Keratinocyte (primary cell): ENCODE measurements around the gene PEPD. TPM values are rescaled to one million over a fixed set of nuclear protein-coding genes. Genes with fewer than 3 reads are reported as not detected.

Experiments
- DNase-seq: peaks from one replicate; pipeline ENCODE4 v3.0.0-alpha.2; 2011; ENCODE audit warnings: low read depth, missing footprints, low spot score
- FAIRE-seq: peaks from 2 replicates; lab custom pipeline; 2011; peaks lifted over from hg19 to GRCh38; lab: Jason Lieb, UNC
- H2AFZ ChIP-seq: 2 replicates; pipeline ENCODE4 v1.6.0; 2012; ENCODE audit warnings: low read length, control low read depth, inconsistent platforms; ENCODE audit not compliant: control insufficient read depth
- H3K27ac ChIP-seq: 2 replicates; pipeline ENCODE4 v1.5.1; 2011; ENCODE audit warnings: low read length; ENCODE audit not compliant: control insufficient read depth, insufficient read depth
- H3K27me3 ChIP-seq: 3 replicates; pipeline ENCODE4 v1.6.0; 2011; ENCODE audit warnings: low read length; ENCODE audit not compliant: control insufficient read depth, insufficient read depth; ENCODE audit errors: extremely low read depth
- H3K36me3 ChIP-seq, 2 experiments: 2 replicates in 1 of 2; 3 replicates in 1 of 2; pipeline ENCODE4 v1.5.1; 2011; ENCODE audit warnings: low read length in 2 of 2, mild to moderate bottlenecking in 1 of 2; ENCODE audit not compliant: control insufficient read depth in 2 of 2, insufficient read depth in 2 of 2; ENCODE audit errors: extremely low read depth in 1 of 2
- H3K4me1 ChIP-seq: 3 replicates; pipeline ENCODE4 v1.5.1; 2011; ENCODE audit warnings: low read length; ENCODE audit not compliant: control insufficient read depth, insufficient read depth; ENCODE audit errors: extremely low read depth
- H3K4me2 ChIP-seq: 3 replicates; pipeline ENCODE4 v1.6.0; 2011; ENCODE audit warnings: low read depth, low read length; ENCODE audit not compliant: control insufficient read depth, insufficient read depth; ENCODE audit errors: extremely low read depth
- H3K4me3 ChIP-seq, 3 experiments: fragments of 200-600 bp in 1 of 3; sonication (generic) in 1 of 3; 2 replicates in 2 of 3; 3 replicates in 1 of 3; pipeline ENCODE4 v1.5.1; 2011 to 2016; ENCODE audit warnings: low read length in 3 of 3, mild to moderate bottlenecking in 3 of 3, control low read depth in 2 of 3, inconsistent platforms in 1 of 3, low read depth in 1 of 3, mixed read lengths in 1 of 3, mixed run types in 1 of 3, moderate library complexity in 1 of 3; ENCODE audit not compliant: control insufficient read depth in 2 of 3, insufficient read depth in 2 of 3; ENCODE audit errors: extremely low read depth in 1 of 3
- H3K79me2 ChIP-seq: 2 replicates; pipeline ENCODE4 v1.6.0; 2012; ENCODE audit warnings: low read length; ENCODE audit not compliant: control insufficient read depth, insufficient read depth
- H3K9ac ChIP-seq: 3 replicates; pipeline ENCODE4 v1.6.0; 2011; ENCODE audit warnings: low read length; ENCODE audit not compliant: control insufficient read depth, insufficient read depth; ENCODE audit errors: extremely low read depth
- H3K9me1 ChIP-seq: 3 replicates; pipeline ENCODE4 v1.6.0; 2011; ENCODE audit warnings: low read length; ENCODE audit not compliant: control insufficient read depth, insufficient read depth; ENCODE audit errors: extremely low read depth
- H3K9me3 ChIP-seq: 2 replicates; pipeline ENCODE4 v1.5.1; 2012; ENCODE audit warnings: low read depth, low read length; ENCODE audit not compliant: control insufficient read depth
- H4K20me1 ChIP-seq: 3 replicates; pipeline ENCODE4 v1.6.0; 2011; ENCODE audit warnings: low read length; ENCODE audit not compliant: control insufficient read depth, insufficient read depth; ENCODE audit errors: extremely low read depth
- CTCF ChIP-seq, 3 experiments: IDR thresholded peaks in 1 of 3; conservative IDR thresholded peaks in 1 of 3; optimal IDR thresholded peaks in 1 of 3; 2 replicates in 2 of 3; 3 replicates in 1 of 3; pipeline versions ENCODE3 to v1.5.1; 2011; ENCODE audit warnings: low read length in 3 of 3, mild to moderate bottlenecking in 3 of 3, moderate library complexity in 2 of 3, control low read depth in 1 of 3, inconsistent platforms in 1 of 3; ENCODE audit not compliant: insufficient read depth in 2 of 3; ENCODE audit errors: extremely low read depth in 1 of 3
- EZH2 ChIP-seq: IDR thresholded peaks from one replicate; pipeline ENCODE4 v1.6.1; 2012; ENCODE audit warnings: inconsistent platforms, mild to moderate bottlenecking, low read length, moderate library complexity
- dilution Hi-C: fragments of 300-500 bp; cut with MboI; formaldehyde crosslinking; loops from one replicate; pipeline ENCODE4 v1.7.0; 2020; ENCODE audit warnings: low sequenced_read_pairs; ENCODE audit not compliant: extremely low pct_ligation_motif_present
- polyA plus RNA-seq, 5 experiments: library from polyadenylated mRNA; depleted of rRNA in 3 of 5; stranded (reverse) in 3 of 5; stranded (forward) in 1 of 5; unstranded in 1 of 5; fragments of >200 nt; gene quantifications; 1 replicate in 1 of 5; 2 replicates in 3 of 5; 3 replicates in 1 of 5; pipeline versions ENCODE4 v1.2.1 to v1.2.3, GENCODE V29; 2011 to 2012; ENCODE audit warnings: missing spikeins in 2 of 5, low read depth in 1 of 5, low replicate concordance in 1 of 5

PEPD gene
- polyA plus RNA-seq, 1 donor (not counting 4 experiments of a cell fraction or from before 2014, with no cell fraction given): 36.9 TPM

- no peaks in the 10 kb centered on the region for H3K9me1 ChIP-seq
Measured at GRCh38 chr19:33365691-33366090, 155.9 kb downstream of the PEPD start.

DNA sequence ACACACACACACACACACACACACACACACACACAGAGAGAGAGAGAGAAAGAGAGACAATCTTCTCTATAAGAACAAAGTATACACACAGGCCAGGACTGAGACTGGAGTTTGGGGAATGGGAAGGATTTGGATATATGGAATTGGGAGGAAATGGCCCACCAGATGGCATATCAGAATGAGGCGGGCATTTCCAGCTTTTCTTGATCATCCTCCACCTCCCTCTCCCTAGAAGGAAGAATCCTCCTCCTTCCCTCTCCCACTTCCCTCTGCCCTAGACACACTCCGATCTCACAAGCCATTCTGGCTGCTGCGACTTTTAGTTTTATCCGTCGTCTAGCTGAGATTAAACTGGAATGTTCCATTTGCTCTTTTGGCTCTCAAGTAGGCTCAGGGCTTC, 158.1 kb downstream of the PEPD start:
- H3K4me2 ChIP-seq: no peak overlapping the region
- H3K9me3 ChIP-seq: no peaks in the 10 kb centered on the region
- no peaks in the 10 kb centered on the region for H3K79me2 ChIP-seq
- DNase-seq (no peak), FAIRE-seq (peak; percentile 29)
- H3K36me3 ChIP-seq: no peaks in the 10 kb centered on the region
- dilution Hi-C loops: no loop called here
- H3K9ac ChIP-seq: no peak overlapping the region
- no peak overlapping the region for H3K27ac ChIP-seq
- no peak overlapping the region for H3K4me3 ChIP-seq
- no peaks in the 10 kb centered on the region for H4K20me1 ChIP-seq
- H3K9me1 ChIP-seq: no peaks in the 10 kb centered on the region
- no peaks in the 10 kb centered on the region for H3K27me3 ChIP-seq
- TF ChIP-seq CTCF (optimal IDR thresholded peaks at IDR 0.05 in 1 of 3, IDR thresholded peaks at IDR 0.05 in 1 of 3, conservative IDR thresholded peaks at IDR 0.05 in 1 of 3; ENCODE audit: extremely low read depth in 1 of 3, insufficient read depth in 2 of 3, low read length in 3 of 3): no peak
- no peak for TF ChIP-seq EZH2
- H3K4me1 ChIP-seq: peaks cover 22% of the 10 kb centered on the region
- H2AFZ ChIP-seq: no peak overlapping the region

More at GRCh38 chr19:33365691-33366090, 155.9 kb downstream of the PEPD start:
- TF ChIP-seq CTCF (optimal IDR thresholded peaks at IDR 0.05 in 1 of 3, IDR thresholded peaks at IDR 0.05 in 1 of 3, conservative IDR thresholded peaks at IDR 0.05 in 1 of 3; ENCODE audit: extremely low read depth in 1 of 3, insufficient read depth in 2 of 3, low read length in 3 of 3): no peak
- no peak for TF ChIP-seq EZH2
- no peak overlapping the region for H3K9ac ChIP-seq
- dilution Hi-C loops: no loop called here
- FAIRE-seq: no peak
- no peaks in the 10 kb centered on the region for H4K20me1 ChIP-seq
- H3K4me2 ChIP-seq: no peak overlapping the region
- no peaks in the 10 kb centered on the region for H3K27me3 ChIP-seq
- no peak overlapping the region for H2AFZ ChIP-seq
- no peak for DNase-seq
- H3K4me1 ChIP-seq: peaks cover 24% of the 10 kb centered on the region
- no peak overlapping the region for H3K27ac ChIP-seq
- no peaks in the 10 kb centered on the region for H3K36me3 ChIP-seq
- H3K4me3 ChIP-seq: no peak overlapping the region
- H3K9me3 ChIP-seq: no peaks in the 10 kb centered on the region
- no peaks in the 10 kb centered on the region for H3K79me2 ChIP-seq
